HG02973 (cell line): ENCODE results near the gene BRCC3.
A peak's percentile ranks its signal among the peaks of the same experiment; 100 is the strongest.

ENCODE experiments used
- ATAC-seq: cut with Tn5 transposase; IDR thresholded peaks from one replicate; pipeline ENCODE4 v1.9.1; 2021; ENCODE audit warnings: moderate library complexity; ENCODE audit not compliant: unreplicated experiment

Gene BRCC3

DNA sequence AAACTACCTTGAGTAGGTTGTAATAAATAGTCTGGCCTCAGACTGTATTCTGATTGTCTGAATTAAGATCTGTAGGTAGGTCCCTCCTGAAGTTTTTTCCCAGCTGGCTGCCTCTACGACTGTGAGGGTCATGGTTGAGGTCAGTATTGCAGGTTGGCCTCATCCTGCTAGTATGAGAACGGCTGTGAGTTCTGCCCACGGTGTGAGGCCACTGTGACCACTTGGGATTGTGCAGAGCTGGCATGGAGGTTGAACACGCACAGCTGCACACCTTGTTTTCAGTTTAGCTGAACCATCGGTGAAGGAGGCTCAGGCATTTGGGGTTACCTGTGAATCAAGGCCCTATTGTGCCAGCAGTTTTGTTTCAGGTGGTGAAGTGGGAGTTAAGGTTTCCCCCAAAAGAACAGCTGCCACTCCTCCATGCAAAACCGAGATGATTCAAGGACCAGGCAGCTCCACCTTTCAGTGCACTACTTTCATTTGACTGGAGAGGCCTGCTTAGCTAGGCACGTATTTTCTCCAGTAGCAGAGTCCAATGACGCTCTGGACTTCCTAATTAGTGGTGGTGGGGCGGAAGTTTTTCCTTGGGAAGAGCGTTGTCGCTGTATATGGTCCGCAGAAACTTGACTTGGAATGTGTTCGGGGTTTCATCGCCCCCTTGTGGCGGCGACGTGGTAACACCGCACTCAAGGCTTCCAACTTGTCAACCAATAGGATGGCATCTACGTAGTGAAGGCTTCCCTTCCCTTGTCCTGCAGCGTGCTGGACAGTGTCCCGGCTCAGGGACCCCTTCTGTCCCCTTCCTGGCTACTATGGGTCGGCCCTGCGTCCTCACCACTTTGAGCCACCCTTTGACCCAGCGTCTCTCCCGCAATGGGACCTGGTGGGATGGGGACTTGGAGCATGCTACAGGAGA lies 14.2 kb upstream of the BRCC3 start:
- peak; percentile 66 for ATAC-seq

DNA sequence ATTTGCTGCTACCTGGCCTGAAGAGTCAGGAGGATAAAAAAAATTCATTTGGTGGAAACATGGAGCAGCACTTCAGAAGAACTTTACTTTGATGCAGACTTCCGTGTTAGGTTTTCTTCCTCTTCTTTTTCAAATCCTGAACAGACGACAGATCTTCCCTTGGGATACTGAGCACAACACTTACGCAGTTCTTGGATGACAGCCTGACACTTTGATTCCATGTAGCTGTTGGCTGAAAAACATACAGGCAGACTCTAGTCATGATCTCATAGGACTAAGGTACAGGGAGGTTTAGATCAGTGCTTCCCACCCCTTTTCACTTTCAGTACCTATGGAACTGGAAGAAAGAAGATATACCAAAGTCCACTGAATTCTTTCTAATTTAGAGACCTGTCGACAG lies 9.5 kb upstream of the BRCC3 start:
- ATAC-seq = no peak

DNA sequence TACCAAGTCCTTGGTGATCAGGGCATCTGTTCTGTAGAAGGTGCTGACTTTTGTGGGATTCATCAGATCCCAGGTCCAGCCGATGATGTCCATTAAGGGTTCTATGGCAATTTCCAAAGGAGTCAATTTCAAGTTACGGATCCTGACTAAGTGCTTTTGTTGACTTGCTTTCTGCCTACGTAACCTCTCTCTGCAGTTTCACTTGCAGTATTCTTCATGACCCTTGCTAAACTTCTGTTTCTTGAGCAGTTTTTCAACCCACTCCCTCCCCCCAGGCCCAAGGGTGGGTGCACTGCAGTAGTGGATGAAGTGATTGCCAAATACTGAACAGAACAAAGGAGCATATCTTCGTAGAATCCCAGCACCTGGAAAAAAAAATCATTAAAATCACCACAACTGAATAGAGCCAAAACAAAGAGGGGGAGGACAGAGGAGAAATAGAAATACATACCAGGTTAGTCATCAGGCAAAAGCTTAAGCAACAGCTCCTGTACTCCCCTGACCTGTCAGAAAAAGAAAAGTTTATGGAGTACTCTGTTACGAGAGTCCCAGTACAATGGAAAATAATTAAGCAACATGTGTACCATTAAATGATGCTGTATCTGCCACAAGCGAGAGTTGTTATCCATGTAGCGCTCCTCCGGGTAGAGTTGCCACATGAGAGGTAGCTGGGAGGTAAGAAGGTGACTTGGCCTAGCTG lies 6.1 kb upstream of the BRCC3 start:
- ATAC-seq = no peak

DNA sequence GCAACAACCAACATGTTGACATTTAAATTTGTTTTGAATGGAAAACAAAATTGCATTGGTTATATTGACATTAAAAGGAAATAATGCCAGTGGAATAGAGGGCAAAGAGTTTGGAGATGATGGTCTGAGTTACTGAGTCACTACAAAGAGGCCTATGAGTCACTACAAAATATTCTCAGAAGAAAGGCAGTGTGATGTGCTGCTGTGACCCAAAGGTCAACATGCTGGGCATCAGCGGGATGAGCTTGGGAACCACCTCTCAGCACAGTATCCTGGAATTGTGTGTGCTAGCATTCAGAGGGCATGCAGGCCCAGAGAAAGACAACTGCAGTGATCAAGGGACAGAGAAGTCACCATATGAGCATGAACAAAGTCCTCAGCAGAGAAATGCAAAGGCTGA lies 3.1 kb upstream of the BRCC3 start:
- ATAC-seq = no peak

DNA sequence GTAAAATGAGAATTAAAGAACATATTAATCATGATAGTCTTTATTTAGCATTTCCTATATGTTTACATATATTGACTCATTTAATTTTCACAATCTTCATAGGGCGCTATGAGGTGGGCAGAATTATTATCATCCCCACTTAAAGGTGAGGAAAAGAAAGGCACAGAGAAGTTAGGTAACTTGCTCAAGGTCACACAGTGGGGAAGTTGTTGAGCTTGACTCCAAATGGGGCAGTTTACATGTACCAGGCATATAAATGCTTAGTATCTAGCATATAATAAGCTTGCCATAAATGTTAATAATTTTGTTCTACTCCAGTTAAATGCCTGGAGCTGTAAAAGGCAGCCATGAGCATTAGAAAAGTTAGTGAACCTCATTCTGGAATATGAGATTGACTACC lies 1.9 kb upstream of the BRCC3 start:
- no peak for ATAC-seq

DNA sequence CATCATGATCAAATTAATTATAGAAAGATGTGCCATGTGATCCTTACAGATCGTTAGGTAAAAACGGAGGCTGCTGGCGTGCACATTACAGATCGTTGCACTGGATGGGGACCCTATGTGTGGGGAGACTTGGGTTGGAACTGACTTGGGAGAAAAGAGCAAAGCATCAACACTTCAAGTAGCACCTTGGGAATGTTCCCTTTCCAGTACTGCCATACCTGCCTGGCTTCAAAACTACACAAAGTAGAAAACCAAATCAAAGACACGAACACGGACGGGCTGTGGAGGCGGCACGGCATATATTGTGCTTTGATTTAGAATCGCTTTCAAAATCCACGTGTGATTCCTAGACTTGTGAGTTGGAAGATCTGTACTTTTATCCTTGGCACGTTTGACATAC lies 1.3 kb upstream of the BRCC3 start:
- ATAC-seq = no peak

DNA sequence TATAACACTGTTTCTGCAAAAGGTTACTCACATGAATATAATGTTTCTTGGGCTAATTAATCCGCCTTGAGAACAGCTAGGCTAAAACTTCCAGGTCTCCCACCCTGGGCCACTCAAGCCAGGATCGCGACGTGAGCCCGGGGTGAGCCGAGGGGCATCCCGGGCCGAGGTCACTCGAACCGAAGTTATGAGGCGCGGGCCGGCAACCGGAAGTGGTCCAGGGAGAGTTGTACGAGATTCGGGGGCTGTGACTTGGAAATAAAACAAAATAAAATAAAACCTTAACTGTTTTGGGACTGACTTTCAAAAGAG lies 689 bp upstream of the BRCC3 start:
- peak; percentile 22 for ATAC-seq

DNA sequence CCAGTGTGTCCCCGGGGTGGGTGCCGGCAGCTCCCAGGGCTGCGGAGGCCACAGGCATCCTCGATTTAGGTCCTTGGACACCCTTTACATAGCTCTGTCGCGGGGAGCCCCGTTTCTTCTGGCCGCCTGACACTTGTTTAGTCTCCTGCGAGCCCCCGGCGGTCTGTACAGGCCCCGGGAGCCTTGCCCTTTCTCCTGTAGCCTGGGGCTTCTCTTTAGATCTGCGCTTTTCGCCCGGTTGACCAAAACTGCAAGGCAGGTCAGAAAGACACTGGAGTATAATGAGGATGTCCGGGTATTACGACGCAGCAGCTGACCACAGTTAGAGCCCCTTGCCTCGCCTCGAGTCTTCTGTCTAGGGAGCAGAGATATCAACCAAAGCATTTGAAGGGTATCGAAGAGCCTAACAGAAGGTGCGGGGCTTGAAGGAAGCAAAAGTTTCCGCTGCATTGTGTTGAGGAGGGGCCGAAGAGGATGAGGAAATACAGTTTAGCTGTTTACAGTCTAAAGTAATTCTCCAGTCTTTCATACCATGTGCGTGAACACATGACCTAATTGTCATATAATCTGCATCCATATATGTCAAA lies 479 bp downstream of the BRCC3 start:
- ATAC-seq = peak; percentile 2

DNA sequence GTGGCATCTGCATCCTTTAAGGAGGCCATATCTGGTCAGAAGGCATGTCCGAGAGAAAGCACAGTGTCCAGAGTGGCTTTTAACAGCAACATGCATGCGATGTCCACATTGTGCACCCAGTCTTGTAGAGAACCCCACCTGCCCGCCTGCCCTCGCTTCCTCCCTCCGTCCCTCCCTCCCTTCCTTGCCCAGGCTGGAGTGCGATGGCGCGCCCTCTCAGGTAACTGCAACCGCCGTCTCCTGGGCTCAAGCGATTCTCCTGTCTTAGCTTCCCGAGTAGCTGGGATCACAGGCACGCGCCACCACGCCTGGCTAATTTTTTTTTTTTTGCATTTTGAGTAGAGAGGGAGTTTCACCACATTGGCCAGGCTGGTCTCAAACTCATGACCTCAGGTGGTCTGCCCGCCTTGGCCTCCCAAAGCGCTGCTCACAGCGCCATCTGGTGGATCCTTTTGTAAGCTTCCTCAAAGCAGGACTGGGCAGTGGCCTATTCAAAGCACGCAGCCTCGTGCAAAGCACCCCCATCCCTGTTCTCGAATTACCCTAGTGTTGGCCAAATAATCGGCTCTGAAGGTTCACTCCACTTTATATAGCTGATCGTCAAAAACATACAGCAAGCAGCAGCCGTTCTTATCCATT lies 15.0 kb downstream of the BRCC3 start:
- ATAC-seq = no peak

DNA sequence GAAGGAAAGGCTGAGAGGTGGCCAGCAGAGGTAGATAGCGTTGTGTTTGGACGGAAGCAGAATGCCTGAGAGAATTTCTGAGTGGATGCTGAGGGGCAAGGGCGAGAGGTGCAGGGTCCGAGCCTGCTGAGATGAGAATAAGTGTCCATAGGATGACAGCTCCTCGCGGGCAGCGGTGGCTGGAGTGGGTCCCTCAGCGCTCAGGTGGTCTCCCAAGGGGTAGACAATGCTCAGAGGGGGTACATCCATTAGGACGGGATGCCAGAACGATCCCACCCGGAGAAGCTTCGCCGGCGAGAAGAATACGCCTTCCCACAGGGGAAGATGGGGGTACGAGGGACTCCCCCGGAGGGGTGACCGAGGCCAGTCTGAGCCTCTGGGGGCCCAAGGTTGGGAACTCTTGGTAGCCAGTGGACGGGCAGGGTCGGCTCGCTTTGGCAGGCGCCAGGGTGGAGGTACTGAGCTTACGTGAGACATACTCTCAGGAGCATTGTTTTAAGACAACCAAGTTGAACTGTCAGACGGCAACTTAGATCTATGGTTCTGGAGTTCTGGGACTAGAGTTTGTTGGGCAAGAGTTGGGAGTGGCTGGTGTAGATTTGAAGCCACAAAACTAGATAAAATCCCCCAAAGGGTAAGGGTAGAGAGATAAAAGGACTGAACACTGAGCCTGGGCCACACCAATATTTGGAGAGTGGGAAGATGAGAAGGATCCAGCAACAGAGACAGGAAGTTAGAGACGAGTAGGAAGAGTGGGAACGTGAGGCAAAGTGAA lies 15.8 kb downstream of the BRCC3 start:
- ATAC-seq = no peak

DNA sequence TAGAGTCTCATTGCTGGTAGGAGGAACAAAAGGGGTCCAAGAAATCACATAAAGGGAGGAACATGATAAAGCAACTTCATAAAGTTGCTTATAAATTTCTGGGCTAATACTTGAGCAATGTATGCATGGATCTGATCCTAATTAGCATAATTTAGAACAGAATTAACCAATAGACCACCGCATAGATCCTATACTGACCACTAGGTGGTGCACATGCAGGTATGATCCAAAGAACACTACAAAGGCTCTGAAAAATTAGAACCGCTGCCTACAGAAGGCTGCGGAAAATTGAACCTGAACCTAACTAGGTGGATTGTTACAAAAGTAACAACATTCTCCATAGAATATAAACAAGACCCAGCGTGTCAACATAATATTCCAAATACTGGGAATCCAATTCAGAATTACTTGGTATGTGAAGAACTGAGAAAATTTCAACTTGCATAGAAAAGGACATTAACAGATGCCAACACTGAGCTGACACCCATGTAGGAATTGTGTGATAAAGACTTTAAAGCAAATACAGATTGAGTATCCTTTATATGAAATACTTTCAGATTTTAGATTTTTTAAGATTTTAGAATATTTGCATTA lies 23.3 kb downstream of the BRCC3 start:
- no peak for ATAC-seq

DNA sequence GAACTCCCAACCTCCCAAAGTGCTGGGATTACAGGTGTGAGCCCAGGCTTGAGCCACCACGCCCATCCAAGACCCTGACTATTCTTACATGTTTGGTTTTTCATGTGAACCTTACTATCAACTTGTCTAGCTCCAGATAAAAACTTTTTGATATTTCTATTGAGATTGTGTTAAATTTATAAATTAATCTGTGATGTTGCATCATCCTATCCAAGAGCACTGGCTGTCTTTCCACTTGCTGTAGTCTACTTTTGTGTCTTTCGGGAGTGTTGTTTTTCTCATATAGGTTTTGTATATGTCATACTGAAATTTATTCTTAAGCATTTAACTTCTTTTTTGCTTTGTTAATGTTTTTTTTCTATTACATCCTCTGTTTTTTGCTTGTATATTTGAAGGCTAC lies 34.6 kb downstream of the BRCC3 start:
- no peak for ATAC-seq

DNA sequence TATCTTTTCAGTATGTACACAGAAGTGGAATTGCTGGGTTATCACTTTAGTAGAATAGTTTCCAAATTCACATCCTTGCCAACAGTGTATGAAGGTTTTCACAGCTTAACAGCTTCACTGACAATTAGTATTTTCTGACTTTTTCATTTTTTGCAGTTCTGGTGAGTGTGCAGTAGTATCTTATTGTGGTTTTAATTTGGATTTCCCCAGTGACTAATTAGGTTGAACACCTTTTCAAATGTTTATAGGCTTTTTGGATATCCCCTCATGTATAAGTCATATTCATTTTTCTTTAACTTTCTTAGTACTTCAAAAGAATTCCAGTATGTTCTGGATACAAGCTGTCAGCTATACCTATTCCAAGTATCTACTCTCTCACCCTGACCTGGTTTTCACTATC lies 37.1 kb downstream of the BRCC3 start:
- no peak for ATAC-seq

DNA sequence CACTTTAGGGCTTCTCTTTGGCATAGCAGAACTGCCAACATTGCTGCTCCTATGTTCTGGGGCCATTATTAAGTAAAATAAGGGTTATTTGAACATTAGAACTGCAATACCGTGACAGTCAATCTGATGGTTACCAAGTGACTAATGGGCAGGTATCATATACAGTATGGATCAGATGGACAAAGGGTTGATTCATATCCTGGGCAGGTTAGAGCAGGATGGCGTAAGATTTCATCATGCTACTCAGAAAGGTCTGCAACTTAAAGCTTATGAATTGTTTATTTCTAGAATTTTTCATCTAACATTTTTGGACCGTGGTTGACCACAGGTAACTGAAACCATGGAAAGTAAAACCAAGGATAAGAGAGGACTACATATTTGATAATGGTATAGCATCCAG lies 40.9 kb downstream of the BRCC3 start:
- ATAC-seq = no peak

DNA sequence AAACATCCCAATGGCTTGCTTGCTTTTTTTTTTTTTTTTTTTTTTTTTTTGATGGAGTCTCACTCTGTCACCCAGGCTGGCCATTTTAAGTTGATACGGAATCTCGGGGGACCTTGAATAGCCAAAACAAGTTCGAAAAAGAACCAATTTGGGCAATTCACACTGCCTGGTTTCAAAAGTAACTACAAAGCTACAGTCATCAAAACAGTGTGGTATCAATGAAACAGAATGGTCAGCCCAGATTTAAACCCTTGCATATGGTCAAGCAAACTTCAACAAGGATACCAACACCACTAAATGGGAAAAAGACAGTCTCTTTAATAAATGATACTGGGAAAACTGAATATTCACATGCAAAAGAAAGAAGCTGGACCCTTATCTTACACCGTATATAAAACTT lies 41.8 kb downstream of the BRCC3 start:
- ATAC-seq = no peak

DNA sequence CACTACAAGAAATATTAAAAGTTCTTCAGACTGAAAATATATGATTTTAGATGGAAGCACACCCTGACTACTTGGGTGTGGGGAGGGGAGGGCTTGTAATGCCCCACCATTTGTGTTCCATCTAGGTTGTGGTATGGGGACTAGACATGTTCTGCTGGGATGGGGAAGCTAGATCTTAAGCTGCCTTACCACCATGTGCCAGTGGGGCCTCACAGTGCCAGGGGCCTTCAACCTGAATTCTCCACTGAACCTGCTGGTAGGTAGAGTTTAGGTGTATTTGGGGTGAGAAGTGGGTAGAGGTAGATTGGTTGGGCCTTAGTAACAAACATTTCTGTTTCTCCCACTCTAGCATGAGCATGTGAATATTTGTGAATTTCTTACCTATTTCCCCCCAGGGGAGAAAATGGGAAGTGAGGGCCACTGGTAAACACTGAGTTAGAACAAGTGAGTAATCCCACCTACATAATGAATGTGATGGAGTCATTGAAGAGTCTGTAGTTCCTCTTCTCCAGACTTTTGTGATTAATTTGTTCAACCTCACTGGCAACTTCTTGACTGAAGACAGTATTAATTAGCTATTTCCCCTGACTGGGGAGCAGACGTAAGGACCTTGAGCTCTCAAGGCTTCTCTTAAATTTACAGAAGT lies 44.0 kb downstream of the BRCC3 start:
- no peak for ATAC-seq

DNA sequence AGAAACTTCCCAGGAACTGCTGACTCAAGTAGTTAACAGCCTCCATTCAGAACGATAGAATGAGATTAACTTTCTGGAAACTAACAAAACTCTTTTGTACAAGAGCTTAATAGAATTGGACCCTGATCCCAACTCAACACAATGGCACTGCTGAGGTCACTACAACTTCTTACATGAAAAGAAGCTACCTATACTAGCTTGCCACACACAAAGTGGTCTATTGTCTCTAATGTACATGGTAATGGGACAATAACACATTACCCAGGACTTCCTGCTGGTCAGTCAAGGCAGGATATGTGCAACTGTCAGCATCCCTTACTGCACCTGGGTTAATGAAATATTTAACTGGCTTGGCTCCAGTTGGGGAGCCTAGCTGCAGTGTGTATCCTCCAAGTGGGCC lies 56.2 kb downstream of the BRCC3 start:
- ATAC-seq = no peak

DNA sequence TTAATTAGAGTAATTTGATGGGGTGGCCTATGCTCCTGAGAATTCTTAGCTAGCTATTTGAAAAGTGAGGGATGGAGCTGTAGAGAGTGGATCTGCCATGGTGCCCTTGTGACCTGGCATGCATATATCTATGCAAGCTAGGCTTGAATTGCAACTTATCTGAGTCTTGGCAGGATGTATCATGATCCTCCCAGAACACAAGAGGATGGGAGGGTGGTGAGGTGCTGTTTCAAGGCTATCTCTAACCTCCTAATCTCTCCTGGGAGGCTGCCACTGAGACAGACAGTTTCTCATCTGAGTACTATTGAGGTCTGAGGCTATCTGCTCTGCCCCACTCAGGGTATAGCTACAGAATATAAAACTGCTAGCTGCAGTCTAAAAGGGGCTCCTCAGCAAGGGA lies 56.6 kb downstream of the BRCC3 start:
- no peak for ATAC-seq

DNA sequence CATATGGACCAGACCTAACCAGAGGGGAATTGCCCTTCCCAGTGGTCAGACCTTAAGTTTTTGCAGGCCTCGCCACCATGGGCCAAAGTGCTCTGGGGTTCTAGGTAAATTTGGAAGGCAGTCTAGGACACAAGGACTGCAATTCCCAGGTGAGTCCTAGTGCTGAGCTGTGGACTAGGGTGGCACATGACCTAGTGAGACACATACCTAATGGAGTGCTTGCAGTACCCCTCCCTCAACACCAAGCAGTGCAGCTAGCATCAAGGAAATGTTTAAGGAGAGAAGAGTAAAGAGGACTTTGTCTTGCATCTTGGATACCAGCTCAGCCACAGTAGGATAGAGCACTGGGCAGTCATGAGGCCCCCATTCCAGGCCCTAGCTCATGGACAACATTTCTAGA lies 60.8 kb downstream of the BRCC3 start:
- no peak for ATAC-seq

DNA sequence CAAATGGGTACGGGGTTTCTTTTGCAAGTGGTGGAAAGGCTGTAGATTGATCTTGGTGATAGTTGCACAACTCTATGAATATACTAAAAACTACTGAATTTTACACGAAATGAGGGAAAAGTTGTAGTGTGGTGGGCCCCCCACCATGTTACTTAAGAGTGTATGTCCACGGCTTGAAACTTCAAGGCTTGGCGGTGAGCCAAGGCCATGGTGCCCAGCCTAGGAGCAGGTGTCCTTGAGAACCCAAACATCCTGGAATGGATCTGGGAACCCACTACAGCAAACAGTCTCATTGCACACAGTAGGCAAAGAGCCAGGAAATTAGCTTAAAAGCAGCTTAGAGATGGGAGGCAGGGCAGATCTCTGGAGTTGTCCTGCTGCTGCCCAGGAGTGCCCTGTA lies 62.9 kb downstream of the BRCC3 start:
- no peak for ATAC-seq
